ENCODE data around the gene NDUFV1. TPM values are rescaled to one million over a fixed set of nuclear protein-coding genes. Genes with fewer than 3 reads are reported as not detected.

NDUFV1 gene
- total and polyA plus RNA-seq, 2 of the 4 experiments (the other 2 are of a cell fraction), result 120 to 133 TPM

- Histone ChIP-seq H3K56ac (ENCODE audit: extremely low read depth, insufficient read depth, low read length) (no peak overlapping the region), H3K23ac (ENCODE audit: low read depth, low read length) (no peak overlapping the region), H3K14ac (replicated peaks; ENCODE audit: low read depth, low read length) (no peak overlapping the region), H3K27ac (ENCODE audit: insufficient read depth, low read length) (no peak overlapping the region), H3K9ac (ENCODE audit: low read depth, low read length) (no peak overlapping the region), H3K27me3 (ENCODE audit: control insufficient read depth, insufficient read depth, low read length) (peaks cover 14% of the 10 kb centered on the region; the same call in 1 of the 2 replicates), H3K4me1 (ENCODE audit: control insufficient read depth, insufficient read depth, low read length) (no peaks in the 10 kb centered on the region), H2BK15ac (ENCODE audit: low read depth, low read length) (no peak overlapping the region), H2BK20ac (ENCODE audit: low read depth, low read length) (no peak overlapping the region), H3K4me3 (ENCODE audit: insufficient read depth, low read depth, low read length) (no peak overlapping the region), H3K9me1 (ENCODE audit: insufficient read depth, low read length) (no peaks in the 10 kb centered on the region), H3K36me3 (ENCODE audit: control insufficient read depth, insufficient read depth, low read length) (no peaks in the 10 kb centered on the region), H2AK5ac (ENCODE audit: low read depth, low read length) (no peak overlapping the region), H2BK120ac (ENCODE audit: low read depth, low read length) (no peak overlapping the region), H2BK5ac (ENCODE audit: low read depth, low read length, poor library complexity, severe bottlenecking) (no peak overlapping the region), H3K4me2 (ENCODE audit: low read depth, low read length) (no peak overlapping the region), H3K18ac (ENCODE audit: low read depth, low read length) (no peak overlapping the region), H4K20me1 (ENCODE audit: insufficient read depth, low read length) (no peaks in the 10 kb centered on the region), H4K91ac (ENCODE audit: insufficient read depth, low read depth, low read length) (no peak overlapping the region), H3K79me1 (ENCODE audit: low read depth in 1 of 2, low read length in 2 of 2) (no peaks in the 10 kb centered on the region), H4K5ac (ENCODE audit: low read depth, low read length) (no peak overlapping the region), H3K9me3 (ENCODE audit: control insufficient read depth, insufficient read depth, low read length) (no peaks in the 10 kb centered on the region; the same call in 1 of the 2 replicates), H3K4ac (ENCODE audit: low read depth, low read length) (no peak overlapping the region), H2AFZ (replicated peaks; ENCODE audit: low read length, poor library complexity) (no peak overlapping the region), H2AK9ac (replicated peaks; ENCODE audit: low read depth, low read length, poor library complexity) (no peak overlapping the region), H4K8ac (ENCODE audit: low read depth in 2 of 2, low read length in 2 of 2) (no peak overlapping the region)
- TF ChIP-seq SMC3 (IDR thresholded peaks at IDR 0.05; ENCODE audit: low read depth, low read length), result no peak
- TF ChIP-seq ELK1 (IDR thresholded peaks at IDR 0.05; ENCODE audit: borderline replicate concordance, low read depth, low read length), result no peak
- TF ChIP-seq MAZ (IDR thresholded peaks at IDR 0.05; ENCODE audit: borderline replicate concordance, low read depth, low read length), result no peak
- no peak for TF ChIP-seq CEBPB (IDR thresholded peaks at IDR 0.05; ENCODE audit: low read depth, low read length)
- dilution Hi-C loops (cut with HindIII; ENCODE audit: low sequenced_read_pairs, unreplicated experiment) (no loop called here), in situ Hi-C loops (cut with MboI; ENCODE audit: low sequenced_read_pairs) (no loop called here), intact Hi-C loops (cut with micrococcal nuclease) (loop anchor here (10.0 kb wide), 1 partner anchor 153 kb away; no protein-coding TSS in a partner anchor)
- DNase-seq (no peak), ATAC-seq (ENCODE audit: low read depth) (no peak)
- ChIA-PET POLR2A (ENCODE audit: unreplicated experiment) (no interaction called here), CTCF (interaction anchor here (0.8 kb wide), 1 partner anchor 11 kb away, joined by 3 read pairs; no protein-coding TSS in a partner anchor)
- no TSS peak for BruUV-seq (replicated peaks)
- 89% methylated on average over 9 of the region's 28 CpGs; no CpG with 5 or more reads in 1 of the 2 experiments for WGBS, 2 experiments (ENCODE audit: extremely low coverage in 2 of 2, insufficient read length in 1 of 2)
Observed at GRCh38 chr11:67641338-67642172, 34.8 kb downstream of the NDUFV1 start.
